HG03442 (cell line): ENCODE data around the gene HMGXB3.

ENCODE experiments used
- ATAC-seq: cut with Tn5 transposase; IDR thresholded peaks from one replicate; pipeline ENCODE4 v1.9.1; 2021; ENCODE audit warnings: mild to moderate bottlenecking, moderate library complexity; ENCODE audit not compliant: unreplicated experiment

Gene HMGXB3

GRCh38 chr5:150000256-150000989 lies at the start of gene HMGXB3, which contains the start of gene TIGD6:
TSS of gene HMGXB3 (plus strand) at chr5:150000739. CDS start at chr5:150004853, 4,114 bp downstream.
TSS of gene TIGD6 (minus strand) at chr5:150000654. CDS start at chr5:149996348, 4,306 bp downstream.
- ATAC-seq: peak; percentile 86

GRCh38 chr5:149951138-149951749 lies 49.3 kb upstream of the HMGXB3 start:
- no peak for ATAC-seq

GRCh38 chr5:149953436-149954121 lies 47.0 kb upstream of the HMGXB3 start:
- ATAC-seq: no peak

GRCh38 chr5:149954798-149955197 lies 45.7 kb upstream of the HMGXB3 start:
- ATAC-seq: no peak

- no peak for ATAC-seq
Measured at GRCh38 chr5:149956685-149957084, 43.9 kb upstream of the HMGXB3 start.

GRCh38 chr5:149957855-149958254 lies 42.7 kb upstream of the HMGXB3 start:
- no peak for ATAC-seq

GRCh38 chr5:149959406-149960236 lies 40.9 kb upstream of the HMGXB3 start:
- no peak for ATAC-seq

GRCh38 chr5:149960272-149961185 lies 40.0 kb upstream of the HMGXB3 start, which contains the start of gene SLC26A2:
TSS of gene SLC26A2 (plus strand) at chr5:149960758. CDS start at chr5:149977653, 16,895 bp downstream.
- peak; percentile 98 for ATAC-seq

- no peak for ATAC-seq
Measured at GRCh38 chr5:149961186-149961685, 39.3 kb upstream of the HMGXB3 start.

- no peak for ATAC-seq
Measured at GRCh38 chr5:149961957-149962409, 38.6 kb upstream of the HMGXB3 start.

GRCh38 chr5:149962601-149963300 lies 37.8 kb upstream of the HMGXB3 start:
- ATAC-seq: no peak

- no peak for ATAC-seq
Measured at GRCh38 chr5:149963729-149964128, 36.8 kb upstream of the HMGXB3 start.

- no peak for ATAC-seq
Measured at GRCh38 chr5:149966946-149967345, 33.6 kb upstream of the HMGXB3 start.

- ATAC-seq: no peak
Measured at GRCh38 chr5:149969181-149969930, 31.2 kb upstream of the HMGXB3 start.

GRCh38 chr5:149975409-149975808 lies 25.1 kb upstream of the HMGXB3 start:
- ATAC-seq: no peak

- ATAC-seq: no peak
Measured at GRCh38 chr5:149979896-149980295, 20.6 kb upstream of the HMGXB3 start.

GRCh38 chr5:149981206-149981605 lies 19.3 kb upstream of the HMGXB3 start:
- ATAC-seq: no peak

GRCh38 chr5:149982505-149982904 lies 18.0 kb upstream of the HMGXB3 start:
- ATAC-seq: no peak
